Prostate gland (tissue), 2 donors: ENCODE measurements around the gene UNC5C. TPM values are rescaled to one million over a fixed set of nuclear protein-coding genes. Genes with fewer than 3 reads are reported as not detected.

Experiments used
- DNase-seq: peaks from one replicate; pipeline ENCODE4 v3.0.0-alpha.2; 2019; ENCODE audit warnings: low spot score
- H3K27ac ChIP-seq, 2 donors: fragments of 200-600 bp; sonication (generic); 2 replicates each; pipeline ENCODE4 v1.5.1; 2017 to 2019
- H3K27me3 ChIP-seq: fragments of 200-600 bp; sonication (generic); replicated peaks from 2 replicates; pipeline ENCODE4 v1.5.1; 2019; ENCODE audit not compliant: insufficient read depth
- H3K36me3 ChIP-seq, 2 donors: fragments of 200-600 bp; sonication (generic); 1 replicate in 1 of 2; 2 replicates in 1 of 2; pipeline versions ENCODE4 v1.5.1 to v1.8.1; 2017 to 2019
- H3K4me1 ChIP-seq: fragments of 200-600 bp; sonication (generic); replicated peaks from 2 replicates; pipeline ENCODE4 v1.5.1; 2019
- H3K4me3 ChIP-seq, 2 donors: fragments of 200-600 bp; sonication (generic); 2 replicates each; pipeline ENCODE4 v1.5.1; 2017 to 2019
- H3K9me3 ChIP-seq: fragments of 200-600 bp; sonication (generic); 2 replicates; pipeline ENCODE4 v1.5.1; 2017
- POLR2A ChIP-seq: fragments of 450-650 bp; IDR thresholded peaks from one replicate; pipeline ENCODE4 v1.6.1; 2016; ENCODE audit warnings: antibody characterized with exemption, mild to moderate bottlenecking
- POLR2AphosphoS5 ChIP-seq: sonication (generic); formaldehyde crosslinking; IDR thresholded peaks from one replicate; pipeline ENCODE4 v1.6.1; 2017; ENCODE audit warnings: antibody characterized with exemption
- WGBS: methylation state at CpG from one replicate; pipeline ENCODE4 v1.1.5; 2018; 5-methylcytosine and 5-hydroxymethylcytosine counted together
- intact Hi-C: fragments of 100-400 bp; cut with DNase I; formaldehyde crosslinking; loops from one replicate; pipeline ENCODE4 v1.14.2; 2022
- total RNA-seq, 2 donors: library from RNA; depleted of rRNA; stranded (reverse); fragments of >200 nt; gene quantifications; one replicate each; pipeline ENCODE4 v1.1.0, GENCODE V29; 2016
- TF ChIP-seq, protein P1 (sequence below), 4 experiments: fragments of 200-600 bp in 2 of 4; fragments of 450-650 bp in 2 of 4; sonication (generic) in 2 of 4; IDR thresholded peaks; 1 replicate in 3 of 4; 2 replicates in 1 of 4; pipeline ENCODE4 v1.5.1; 2016 to 2019; ENCODE audit warnings: antibody characterized with exemption in 4 of 4, mild to moderate bottlenecking in 2 of 4, moderate library complexity in 2 of 4

The UNC5C gene
- total RNA-seq, 2 donors from 2014 or later = 1.8 to 15.5 TPM

DNA sequence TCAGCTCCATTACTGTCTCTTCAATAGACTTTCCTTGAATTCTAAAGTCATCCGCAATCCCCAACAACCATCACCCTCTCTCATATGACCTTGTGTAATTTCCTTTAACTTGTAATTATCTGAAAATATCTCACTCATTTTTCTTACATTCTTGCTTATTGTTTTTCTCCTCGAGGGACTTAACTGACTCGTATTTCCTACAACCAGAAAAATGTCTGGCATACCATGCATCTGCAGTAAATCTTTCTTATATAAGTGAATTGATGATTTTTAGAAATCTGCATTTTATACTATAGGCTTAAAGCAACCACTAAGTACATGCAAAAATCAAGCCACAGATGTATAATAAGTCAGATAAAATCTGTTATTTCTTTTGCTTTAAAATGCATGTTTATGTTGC is 276.7 kb downstream of the UNC5C start:
- H3K4me1 ChIP-seq = no peaks in the 10 kb centered on the region
- no peak for DNase-seq
- TF ChIP-seq, protein P1, sequence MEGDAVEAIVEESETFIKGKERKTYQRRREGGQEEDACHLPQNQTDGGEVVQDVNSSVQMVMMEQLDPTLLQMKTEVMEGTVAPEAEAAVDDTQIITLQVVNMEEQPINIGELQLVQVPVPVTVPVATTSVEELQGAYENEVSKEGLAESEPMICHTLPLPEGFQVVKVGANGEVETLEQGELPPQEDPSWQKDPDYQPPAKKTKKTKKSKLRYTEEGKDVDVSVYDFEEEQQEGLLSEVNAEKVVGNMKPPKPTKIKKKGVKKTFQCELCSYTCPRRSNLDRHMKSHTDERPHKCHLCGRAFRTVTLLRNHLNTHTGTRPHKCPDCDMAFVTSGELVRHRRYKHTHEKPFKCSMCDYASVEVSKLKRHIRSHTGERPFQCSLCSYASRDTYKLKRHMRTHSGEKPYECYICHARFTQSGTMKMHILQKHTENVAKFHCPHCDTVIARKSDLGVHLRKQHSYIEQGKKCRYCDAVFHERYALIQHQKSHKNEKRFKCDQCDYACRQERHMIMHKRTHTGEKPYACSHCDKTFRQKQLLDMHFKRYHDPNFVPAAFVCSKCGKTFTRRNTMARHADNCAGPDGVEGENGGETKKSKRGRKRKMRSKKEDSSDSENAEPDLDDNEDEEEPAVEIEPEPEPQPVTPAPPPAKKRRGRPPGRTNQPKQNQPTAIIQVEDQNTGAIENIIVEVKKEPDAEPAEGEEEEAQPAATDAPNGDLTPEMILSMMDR (IDR thresholded peaks at IDR 0.05) = no peak
- TF ChIP-seq POLR2AphosphoS5 (no peak), POLR2A (no peak)
- no peak overlapping the region for H3K4me3 ChIP-seq
- no peaks in the 10 kb centered on the region for H3K9me3 ChIP-seq
- 75% methylated on average over 3 of the region's 3 CpGs for WGBS
- H3K27ac ChIP-seq = no peak overlapping the region
- H3K27me3 ChIP-seq = no peaks in the 10 kb centered on the region
- H3K36me3 ChIP-seq = no peaks in the 10 kb centered on the region
- intact Hi-C loops = no loop called here

DNA sequence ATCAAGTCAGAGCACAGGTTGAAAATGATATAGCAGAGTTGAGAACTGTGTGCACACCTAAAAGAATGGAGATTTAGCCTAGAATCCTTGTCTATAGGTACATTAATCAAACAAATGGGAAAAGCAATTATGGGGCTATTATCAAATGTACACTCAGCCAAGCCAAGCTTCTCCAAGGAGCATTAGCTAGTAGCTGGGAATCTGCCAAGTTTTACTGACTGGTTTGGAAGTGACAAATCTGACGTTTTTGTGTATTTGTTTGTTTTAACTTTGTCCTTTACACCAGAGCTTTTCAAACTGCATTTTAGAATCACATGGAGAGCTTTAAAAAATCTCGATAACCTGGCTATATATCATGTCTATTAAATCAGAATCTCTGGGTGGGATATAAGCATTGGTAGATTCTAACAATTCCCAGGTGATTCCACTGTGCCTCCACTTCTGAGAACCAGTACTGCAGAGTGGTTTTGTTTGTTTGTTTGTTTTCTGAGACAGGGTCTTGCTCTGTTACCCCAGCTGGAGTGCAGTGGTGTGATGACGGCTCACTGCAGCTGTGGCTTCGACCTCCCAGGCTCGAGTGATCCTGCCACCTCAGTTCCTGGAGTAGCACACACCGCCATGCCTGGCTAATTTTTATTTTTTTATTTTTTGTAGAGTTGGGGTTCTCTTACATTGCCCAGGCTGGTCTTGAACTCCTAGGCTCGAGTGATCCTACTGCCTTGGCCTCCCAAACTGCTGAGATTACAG is 279.8 kb downstream of the UNC5C start:
- no peaks in the 10 kb centered on the region for H3K36me3 ChIP-seq
- no peak for DNase-seq
- H3K9me3 ChIP-seq = no peaks in the 10 kb centered on the region
- H3K4me1 ChIP-seq = no peaks in the 10 kb centered on the region
- no peaks in the 10 kb centered on the region for H3K27me3 ChIP-seq
- no peak overlapping the region for H3K27ac ChIP-seq
- H3K4me3 ChIP-seq = no peak overlapping the region
- intact Hi-C loops = loop anchor here (5.0 kb wide), 1 partner anchor 278 kb away; the partner anchor contains the start of gene UNC5C
- 74% methylated on average over 7 of the region's 7 CpGs for WGBS
- TF ChIP-seq POLR2AphosphoS5 (no peak), POLR2A (no peak)
- TF ChIP-seq, protein P1 (IDR thresholded peaks at IDR 0.05) = no peak

DNA sequence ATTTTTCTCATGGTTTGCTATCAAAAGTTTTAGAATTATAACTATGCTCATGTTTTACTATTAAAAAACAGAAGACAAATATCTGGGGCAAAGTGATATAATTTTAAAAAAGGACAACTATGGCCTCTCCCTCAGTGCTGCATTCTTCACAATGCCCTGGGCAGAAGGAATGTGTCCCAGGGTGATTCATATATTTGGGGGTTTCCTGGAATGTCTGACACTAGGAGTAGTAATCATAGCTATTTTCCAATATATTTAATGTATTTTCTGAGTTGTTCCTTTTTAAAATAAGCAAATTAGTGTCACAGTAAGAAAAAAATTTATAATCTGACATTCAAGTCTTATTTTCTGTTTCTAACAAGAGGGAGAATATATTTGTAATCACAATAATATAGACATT is 281.7 kb downstream of the UNC5C start:
- no peaks in the 10 kb centered on the region for H3K36me3 ChIP-seq
- no peaks in the 10 kb centered on the region for H3K27me3 ChIP-seq
- intact Hi-C loops = loop anchor here (5.0 kb wide), 1 partner anchor 280 kb away; the partner anchor contains the start of gene UNC5C
- H3K4me1 ChIP-seq = no peaks in the 10 kb centered on the region
- no peak for DNase-seq
- no peak overlapping the region for H3K4me3 ChIP-seq
- no peaks in the 10 kb centered on the region for H3K9me3 ChIP-seq
- no peak overlapping the region for H3K27ac ChIP-seq
- TF ChIP-seq POLR2A (no peak), POLR2AphosphoS5 (no peak)
- TF ChIP-seq, protein P1 (IDR thresholded peaks at IDR 0.05) = no peak

GRCh38 chr4:95265814-95266740 is 282.7 kb downstream of the UNC5C start:
- TF ChIP-seq POLR2AphosphoS5 (no peak), POLR2A (no peak)
- TF ChIP-seq, protein P1 (IDR thresholded peaks at IDR 0.05) = no peak
- DNase-seq = no peak
- Histone ChIP-seq H3K9me3 (no peaks in the 10 kb centered on the region), H3K36me3 (no peaks in the 10 kb centered on the region), H3K4me1 (no peaks in the 10 kb centered on the region), H3K27ac (no peak overlapping the region), H3K27me3 (no peaks in the 10 kb centered on the region), H3K4me3 (no peak overlapping the region)
- intact Hi-C loops = loop anchor here (5.0 kb wide), 1 partner anchor 281 kb away; the partner anchor contains the start of gene UNC5C
- 43% methylated on average over 5 of the region's 5 CpGs for WGBS
